IMR-90 (cell line): ENCODE measurements around the gene LUC7L. TPM values are rescaled to one million over a fixed set of nuclear protein-coding genes. Genes with fewer than 3 reads are reported as not detected.

Source experiments
- ATAC-seq: fragments of 200-7000 bp; cut with Tn5 transposase; 2 replicates; pipeline ENCODE4 v1.9.1; 2020; ENCODE audit warnings: low read depth, mild to moderate bottlenecking, moderate library complexity
- BruUV-seq: library from RNA; stranded (reverse); fragments of 400-500 nt; replicated peaks from 2 replicates; lab custom pipeline; 2021; lab: Mats Ljungman, UMichigan
- CTCF ChIA-PET: fragments of 300-600 bp; formaldehyde crosslinking; extraction: SDS; loops from one replicate; lab custom pipeline; 2021; ENCODE audit warnings: antibody characterized with exemption; lab: Yijun Ruan, JAX
- POLR2A ChIA-PET: fragments of 300-600 bp; sonication (Branson Sonifier 250); formaldehyde crosslinking; loops from one replicate; lab custom pipeline; 2022; ENCODE audit warnings: antibody characterized with exemption; ENCODE audit not compliant: unreplicated experiment; lab: Charles Lee
- DNase-seq: peaks from one replicate; pipeline ENCODE4 v3.0.0; 2013
- H2AFZ ChIP-seq: replicated peaks from 2 replicates; pipeline ENCODE3; 2013; ENCODE audit warnings: low read length, mild to moderate bottlenecking; ENCODE audit not compliant: poor library complexity
- H2AK5ac ChIP-seq: 2 replicates; pipeline ENCODE4 v1.6.1; 2013; ENCODE audit warnings: low read depth, low read length, inconsistent platforms
- H2AK9ac ChIP-seq: replicated peaks from 2 replicates; pipeline ENCODE3; 2013; ENCODE audit warnings: mild to moderate bottlenecking, low read depth, low read length, moderate library complexity; ENCODE audit not compliant: poor library complexity
- H2BK120ac ChIP-seq: 2 replicates; pipeline ENCODE4 v1.6.1; 2013; ENCODE audit warnings: low read depth, low read length, inconsistent platforms
- H2BK15ac ChIP-seq: 3 replicates; pipeline ENCODE4 v1.6.1; 2013; ENCODE audit warnings: low read depth, low read length, inconsistent platforms
- H2BK20ac ChIP-seq: 2 replicates; pipeline ENCODE4 v1.6.1; 2013; ENCODE audit warnings: low read depth, mild to moderate bottlenecking, inconsistent platforms, low read length, moderate library complexity
- H2BK5ac ChIP-seq: 2 replicates; pipeline ENCODE4 v1.6.1; 2013; ENCODE audit warnings: mild to moderate bottlenecking, low read depth, low read length, inconsistent platforms; ENCODE audit not compliant: poor library complexity, severe bottlenecking
- H3K14ac ChIP-seq: replicated peaks from 2 replicates; pipeline ENCODE4 v1.6.1; 2013; ENCODE audit warnings: low read depth, low read length, inconsistent platforms
- H3K18ac ChIP-seq: 2 replicates; pipeline ENCODE4 v1.6.1; 2013; ENCODE audit warnings: low read depth, low read length, control low read depth
- H3K23ac ChIP-seq: 2 replicates; pipeline ENCODE4 v1.6.1; 2013; ENCODE audit warnings: low read depth, low read length, inconsistent platforms
- H3K27ac ChIP-seq: 2 replicates; pipeline ENCODE4 v1.5.1; 2013; ENCODE audit warnings: mild to moderate bottlenecking, control low read depth, low read length; ENCODE audit not compliant: insufficient read depth
- H3K27me3 ChIP-seq: 2 replicates; pipeline ENCODE4 v1.6.1; 2013; ENCODE audit warnings: low read length; ENCODE audit not compliant: control insufficient read depth, insufficient read depth
- H3K36me3 ChIP-seq: 2 replicates; pipeline ENCODE4 v1.6.1; 2013; ENCODE audit warnings: low read length, mixed read lengths; ENCODE audit not compliant: control insufficient read depth, insufficient read depth
- H3K4ac ChIP-seq: 2 replicates; pipeline ENCODE4 v1.6.1; 2013; ENCODE audit warnings: low read depth, low read length, inconsistent platforms
- H3K4me1 ChIP-seq: 2 replicates; pipeline ENCODE4 v1.6.1; 2013; ENCODE audit warnings: low read length, mixed read lengths; ENCODE audit not compliant: control insufficient read depth, insufficient read depth
- H3K4me2 ChIP-seq: 2 replicates; pipeline ENCODE4 v1.6.1; 2013; ENCODE audit warnings: low read depth, mild to moderate bottlenecking, control low read depth, low read length, moderate library complexity
- H3K4me3 ChIP-seq: 2 replicates; pipeline ENCODE4 v1.5.1; 2013; ENCODE audit warnings: low read depth, mild to moderate bottlenecking, control low read depth, low read length, moderate library complexity; ENCODE audit not compliant: insufficient read depth
- H3K56ac ChIP-seq: 2 replicates; pipeline ENCODE4 v1.6.1; 2013; ENCODE audit warnings: low read length, inconsistent platforms; ENCODE audit not compliant: insufficient read depth; ENCODE audit errors: extremely low read depth
- H3K79me1 ChIP-seq, 2 experiments: 2 replicates each; pipeline ENCODE4 v1.6.1; 2013; ENCODE audit warnings: low read length in 2 of 2, inconsistent platforms in 1 of 2, low read depth in 1 of 2
- H3K9ac ChIP-seq: 2 replicates; pipeline ENCODE4 v1.6.1; 2013; ENCODE audit warnings: low read depth, low read length, control low read depth
- H3K9me1 ChIP-seq: 2 replicates; pipeline ENCODE4 v1.6.1; 2013; ENCODE audit warnings: low read length, inconsistent platforms; ENCODE audit not compliant: insufficient read depth
- H3K9me3 ChIP-seq: 2 replicates; pipeline ENCODE4 v1.6.1; 2013; ENCODE audit warnings: low read length; ENCODE audit not compliant: control insufficient read depth, insufficient read depth
- H4K20me1 ChIP-seq: 2 replicates; pipeline ENCODE4 v1.6.1; 2013; ENCODE audit warnings: low read length, inconsistent platforms; ENCODE audit not compliant: insufficient read depth
- H4K5ac ChIP-seq: 2 replicates; pipeline ENCODE4 v1.6.1; 2013; ENCODE audit warnings: mild to moderate bottlenecking, low read depth, low read length, control low read depth
- H4K8ac ChIP-seq, 2 experiments: 2 replicates each; pipeline ENCODE4 v1.6.1; 2013; ENCODE audit warnings: low read depth in 2 of 2, low read length in 2 of 2, control low read depth in 1 of 2, inconsistent platforms in 1 of 2
- H4K91ac ChIP-seq: 2 replicates; pipeline ENCODE4 v1.6.1; 2013; ENCODE audit warnings: low read depth, low read length, inconsistent platforms; ENCODE audit not compliant: insufficient read depth
- CEBPB ChIP-seq: IDR thresholded peaks from 2 replicates; pipeline ENCODE4 v1.6.1; 2012; ENCODE audit warnings: low read depth, low read length, improper control_type of control experiment
- CHD1 ChIP-seq: IDR thresholded peaks from 2 replicates; pipeline ENCODE4 v1.6.1; 2012; ENCODE audit warnings: low read depth, low read length, improper control_type of control experiment
- FOS ChIP-seq: fragments of 150-350 bp; IDR thresholded peaks from 2 replicates; pipeline ENCODE4 v1.6.1; 2016; ENCODE audit warnings: low read depth, low read length
- MAFK ChIP-seq: IDR thresholded peaks from 2 replicates; pipeline ENCODE4 v1.6.1; 2012; ENCODE audit warnings: low read depth, low read length, improper control_type of control experiment
- MAZ ChIP-seq: IDR thresholded peaks from 2 replicates; pipeline ENCODE4 v1.6.1; 2012; ENCODE audit warnings: low read depth, mild to moderate bottlenecking, low read length, improper control_type of control experiment, moderate library complexity, borderline replicate concordance
- MXI1 ChIP-seq: IDR thresholded peaks from 2 replicates; pipeline ENCODE4 v1.6.1; 2012; ENCODE audit warnings: low read depth, mild to moderate bottlenecking, low read length, moderate library complexity, borderline replicate concordance
- WGBS, 2 experiments: methylation state at CpG; one replicate each; pipeline versions ENCODE4 v1.1.5 to v1.1.7; 2013; ENCODE audit warnings: missing lambda C conversion rate in 2 of 2; ENCODE audit not compliant: insufficient read length in 1 of 2; ENCODE audit errors: extremely low coverage in 2 of 2; 5-methylcytosine and 5-hydroxymethylcytosine counted together
- dilution Hi-C: fragments of 300-500 bp; cut with HindIII; formaldehyde crosslinking; loops from one replicate; pipeline ENCODE4 v1.14.3; 2018; ENCODE audit warnings: low sequenced_read_pairs; ENCODE audit not compliant: unreplicated experiment
- in situ Hi-C: fragments of 300-500 bp; cut with MboI; formaldehyde crosslinking; loops from 3 replicates; pipeline ENCODE4 v1.14.3; 2019; ENCODE audit warnings: low sequenced_read_pairs, inconsistent platforms, mixed read lengths
- intact Hi-C: fragments of 100-400 bp; cut with micrococcal nuclease; formaldehyde crosslinking; loops from 2 replicates; pipeline ENCODE4 v1.10.0; 2022
- polyA plus RNA-seq, 3 experiments: library from polyadenylated mRNA; depleted of rRNA; stranded (reverse); fragments of >200 nt; gene quantifications; 2 replicates each; pipeline ENCODE4 v1.2.3, GENCODE V29; 2012; ENCODE audit warnings: low replicate concordance in 1 of 3
- total RNA-seq: library from RNA; depleted of rRNA; stranded (reverse); fragments of >200 nt; gene quantifications from 2 replicates; pipeline ENCODE4 v1.2.3, GENCODE V29; 2012
- TF ChIP-seq, protein P1 (sequence below): fragments of 150-350 bp; IDR thresholded peaks from 2 replicates; pipeline ENCODE4 v1.6.1; 2016; ENCODE audit warnings: low read depth, mild to moderate bottlenecking, low read length, moderate library complexity, borderline replicate concordance

LUC7L gene
- total and polyA plus RNA-seq, 2 of the 4 experiments (the other 2 are of a cell fraction), result 21.5 to 55.6 TPM

DNA sequence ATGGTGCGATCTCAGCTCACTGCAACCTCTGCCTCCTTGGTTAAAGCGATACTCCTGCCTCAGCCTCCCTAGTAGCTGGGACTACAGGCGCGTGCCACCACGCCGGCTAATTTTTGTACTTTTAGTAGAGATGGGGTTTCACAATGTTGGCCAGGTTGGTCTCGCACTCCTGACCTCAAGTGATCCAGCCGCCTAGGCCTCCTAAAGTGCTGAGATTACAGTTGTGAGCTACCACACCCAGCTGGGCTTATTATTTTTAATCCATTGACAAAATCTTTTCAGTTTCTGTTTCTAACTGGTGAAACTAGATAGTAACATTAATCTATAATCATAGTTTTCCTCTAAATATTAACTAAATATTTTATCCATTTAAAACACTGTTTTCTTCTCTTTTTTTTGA is 11.3 kb upstream of the LUC7L start:
- H2AK9ac ChIP-seq, result no peak overlapping the region
- 0 out of 2 replicates have a peak, but pooled peaks cover 8% of the 10 kb centered on the region for H3K9me1 ChIP-seq
- no peak overlapping the region for H4K91ac ChIP-seq
- H4K8ac ChIP-seq, result no peak overlapping the region
- H3K9ac ChIP-seq, result no peak overlapping the region
- no peak for DNase-seq
- no TSS peak for BruUV-seq
- H3K56ac ChIP-seq, result no peak overlapping the region
- POLR2A ChIA-PET, result no interaction called here
- H3K9me3 ChIP-seq, result no peaks in the 10 kb centered on the region
- no peak for TF ChIP-seq FOS
- no peak for TF ChIP-seq MAZ
- no peak for TF ChIP-seq MXI1
- TF ChIP-seq, protein P1, sequence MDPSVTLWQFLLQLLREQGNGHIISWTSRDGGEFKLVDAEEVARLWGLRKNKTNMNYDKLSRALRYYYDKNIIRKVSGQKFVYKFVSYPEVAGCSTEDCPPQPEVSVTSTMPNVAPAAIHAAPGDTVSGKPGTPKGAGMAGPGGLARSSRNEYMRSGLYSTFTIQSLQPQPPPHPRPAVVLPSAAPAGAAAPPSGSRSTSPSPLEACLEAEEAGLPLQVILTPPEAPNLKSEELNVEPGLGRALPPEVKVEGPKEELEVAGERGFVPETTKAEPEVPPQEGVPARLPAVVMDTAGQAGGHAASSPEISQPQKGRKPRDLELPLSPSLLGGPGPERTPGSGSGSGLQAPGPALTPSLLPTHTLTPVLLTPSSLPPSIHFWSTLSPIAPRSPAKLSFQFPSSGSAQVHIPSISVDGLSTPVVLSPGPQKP, result no peak
- no peak for TF ChIP-seq CEBPB
- no peak for TF ChIP-seq MAFK
- no peak for TF ChIP-seq CHD1
- peaks cover 12% of the 10 kb centered on the region; the same call in 1 of the 2 replicates for H4K20me1 ChIP-seq
- H2BK20ac ChIP-seq, result no peak overlapping the region
- intact Hi-C loops, result loop anchor here (5.0 kb wide), 1 partner anchor 92 kb away; no protein-coding TSS in a partner anchor
- no peak overlapping the region for H2BK120ac ChIP-seq
- H3K27ac ChIP-seq, result no peak overlapping the region
- H3K4me1 ChIP-seq, result peaks cover 4% of the 10 kb centered on the region
- in situ Hi-C loops, result no loop called here
- H3K4ac ChIP-seq, result no peak overlapping the region
- no peak for ATAC-seq
- no peak overlapping the region for H2BK5ac ChIP-seq
- no peak overlapping the region for H2AK5ac ChIP-seq
- WGBS, 2 experiments, result no CpG with 5 or more reads among the region's 8 CpGs
- no peak overlapping the region for H3K14ac ChIP-seq
- no peak overlapping the region for H3K4me3 ChIP-seq
- dilution Hi-C loops, result no loop called here
- H3K27me3 ChIP-seq, result no peaks in the 10 kb centered on the region
- no peak overlapping the region for H2BK15ac ChIP-seq
- no peaks in the 10 kb centered on the region for H3K36me3 ChIP-seq
- no peak overlapping the region for H4K5ac ChIP-seq
- no peak overlapping the region for H3K23ac ChIP-seq
- CTCF ChIA-PET, result interaction anchor here (1.3 to 1.6 kb wide), 2 partner anchors 13 to 133 kb away, joined by 3 to 5 read pairs; no protein-coding TSS in a partner anchor
- no peak overlapping the region for H3K18ac ChIP-seq
- H3K4me2 ChIP-seq, result no peak overlapping the region
- H2AFZ ChIP-seq, result no peak overlapping the region
- H3K79me1 ChIP-seq, result peaks cover 26 to 47% of the 10 kb centered on the region in 2 experiments
